Endodermal cell (in vitro differentiated cells): Measurements from ENCODE around the gene POC1B. TPM values are rescaled to one million over a fixed set of nuclear protein-coding genes. Genes with fewer than 3 reads are reported as not detected.

ENCODE experiments used
- DNase-seq: peaks from one replicate; pipeline ENCODE4 v3.0.0-alpha.2; 2017
- H3K27ac ChIP-seq: 2 replicates; pipeline ENCODE4 v1.5.1; 2013; ENCODE audit warnings: mild to moderate bottlenecking, low read depth, low read length, moderate library complexity
- H3K27me3 ChIP-seq: 2 replicates; pipeline ENCODE4 v1.6.1; 2013; ENCODE audit warnings: mild to moderate bottlenecking, low read length, moderate library complexity; ENCODE audit not compliant: insufficient read depth, control insufficient read depth, poor library complexity, severe bottlenecking
- H3K36me3 ChIP-seq: 2 replicates; pipeline ENCODE4 v1.7.0; 2013; ENCODE audit warnings: mild to moderate bottlenecking, low read length, moderate library complexity; ENCODE audit not compliant: control insufficient read depth, insufficient read depth
- H3K4me1 ChIP-seq: one replicate; pipeline ENCODE4 v1.7.0; 2013; ENCODE audit warnings: low read length; ENCODE audit not compliant: control insufficient read depth, insufficient read depth
- H3K4me3 ChIP-seq: 2 replicates; pipeline ENCODE4 v1.5.1; 2013; ENCODE audit warnings: mild to moderate bottlenecking, low read length, moderate library complexity
- H3K9ac ChIP-seq: 2 replicates; pipeline ENCODE4 v1.6.1; 2013; ENCODE audit warnings: mild to moderate bottlenecking, low read length, moderate library complexity; ENCODE audit not compliant: poor library complexity, severe bottlenecking; ENCODE audit errors: extremely low read depth
- H3K9me3 ChIP-seq: 2 replicates; pipeline ENCODE4 v1.6.1; 2013; ENCODE audit warnings: mild to moderate bottlenecking, low read length, moderate library complexity; ENCODE audit not compliant: control insufficient read depth
- H3K27ac Mint-ChIP-seq: 2 replicates; pipeline ENCODE4 v1.8.0; 2020; ENCODE audit warnings: mixed read lengths
- H3K27me3 Mint-ChIP-seq: 2 replicates; pipeline ENCODE4 v1.8.0; 2021; ENCODE audit warnings: mild to moderate bottlenecking, mixed read lengths; ENCODE audit not compliant: insufficient read depth
- H3K36me3 Mint-ChIP-seq: 2 replicates; pipeline ENCODE4 v1.8.0; 2020; ENCODE audit warnings: low read depth, mixed read lengths
- H3K4me1 Mint-ChIP-seq: 2 replicates; pipeline ENCODE4 v1.8.0; 2020; ENCODE audit warnings: mixed read lengths
- H3K4me3 Mint-ChIP-seq: 2 replicates; pipeline ENCODE4 v1.8.0; 2020; ENCODE audit warnings: mild to moderate bottlenecking, moderate library complexity, mixed read lengths
- H3K9me3 Mint-ChIP-seq: 2 replicates; pipeline ENCODE4 v1.8.0; 2020; ENCODE audit warnings: mild to moderate bottlenecking, mixed read lengths
- WGBS, 2 experiments: methylation state at CpG; one replicate each; pipeline versions ENCODE4 v1.1.5 to v1.1.7; 2013; ENCODE audit warnings: missing lambda C conversion rate in 2 of 2, mixed read lengths in 1 of 2; ENCODE audit not compliant: insufficient coverage in 1 of 2, insufficient read length in 1 of 2; 5-methylcytosine and 5-hydroxymethylcytosine counted together
- total RNA-seq, 2 donors: library from RNA; stranded (reverse); fragmentation: NEBNext Ultra II Directional in 1 of 2; extraction: Animal tissue kit (Norgen Biotek cat#: 25700) in 1 of 2; gene quantifications; 2 replicates in 1 of 2; 3 replicates in 1 of 2; pipeline ENCODE4 v1.2.1, GENCODE V29; 2021
- TF ChIP-seq, protein P1 (sequence below): fragments of 200-600 bp; sonication (generic); conservative IDR thresholded peaks from 2 replicates; pipeline ENCODE4 v1.5.0; 2021; ENCODE audit warnings: antibody characterized with exemption, mild to moderate bottlenecking

Gene POC1B
- total RNA-seq, 2 donors from 2014 or later: 22.3 to 36.1 TPM

DNA sequence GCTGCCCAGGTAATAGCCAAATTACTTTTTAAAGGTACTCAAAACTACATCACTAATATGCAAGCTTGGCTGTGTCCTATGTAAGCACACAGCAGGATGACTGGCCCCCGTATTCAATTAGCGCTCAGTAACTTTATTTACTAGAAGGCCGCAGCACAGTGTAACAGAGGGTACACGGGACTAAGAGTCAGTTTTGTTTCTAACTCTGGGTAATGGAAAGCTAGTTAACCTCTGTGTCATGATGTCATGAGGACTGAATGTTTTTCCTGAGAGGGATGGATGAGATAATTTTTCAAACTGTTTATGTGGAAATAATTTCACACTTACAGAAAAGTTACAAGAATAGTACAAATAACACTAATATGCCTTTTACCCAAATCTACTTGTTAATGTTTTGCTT is 28.4 kb downstream of the POC1B start:
- H3K27me3 Mint-ChIP-seq: no peaks in the 10 kb centered on the region
- WGBS, 2 experiments: 89 to 100% methylated on average over 4 of the region's 4 CpGs
- no peak overlapping the region for H3K9ac ChIP-seq
- H3K4me3 Mint-ChIP-seq: no peak overlapping the region
- H3K4me1 Mint-ChIP-seq: peaks cover 12% of the 10 kb centered on the region
- peaks cover 7% of the 10 kb centered on the region for H3K4me1 ChIP-seq
- no peak overlapping the region for H3K27ac ChIP-seq
- no peak overlapping the region for H3K4me3 ChIP-seq
- peaks cover 4% of the 10 kb centered on the region for H3K36me3 ChIP-seq
- no peak overlapping the region for H3K27ac Mint-ChIP-seq
- TF ChIP-seq, protein P1, sequence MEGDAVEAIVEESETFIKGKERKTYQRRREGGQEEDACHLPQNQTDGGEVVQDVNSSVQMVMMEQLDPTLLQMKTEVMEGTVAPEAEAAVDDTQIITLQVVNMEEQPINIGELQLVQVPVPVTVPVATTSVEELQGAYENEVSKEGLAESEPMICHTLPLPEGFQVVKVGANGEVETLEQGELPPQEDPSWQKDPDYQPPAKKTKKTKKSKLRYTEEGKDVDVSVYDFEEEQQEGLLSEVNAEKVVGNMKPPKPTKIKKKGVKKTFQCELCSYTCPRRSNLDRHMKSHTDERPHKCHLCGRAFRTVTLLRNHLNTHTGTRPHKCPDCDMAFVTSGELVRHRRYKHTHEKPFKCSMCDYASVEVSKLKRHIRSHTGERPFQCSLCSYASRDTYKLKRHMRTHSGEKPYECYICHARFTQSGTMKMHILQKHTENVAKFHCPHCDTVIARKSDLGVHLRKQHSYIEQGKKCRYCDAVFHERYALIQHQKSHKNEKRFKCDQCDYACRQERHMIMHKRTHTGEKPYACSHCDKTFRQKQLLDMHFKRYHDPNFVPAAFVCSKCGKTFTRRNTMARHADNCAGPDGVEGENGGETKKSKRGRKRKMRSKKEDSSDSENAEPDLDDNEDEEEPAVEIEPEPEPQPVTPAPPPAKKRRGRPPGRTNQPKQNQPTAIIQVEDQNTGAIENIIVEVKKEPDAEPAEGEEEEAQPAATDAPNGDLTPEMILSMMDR: no peak
- H3K27me3 ChIP-seq: no peaks in the 10 kb centered on the region
- DNase-seq: no peak
- peaks cover 20% of the 10 kb centered on the region for H3K36me3 Mint-ChIP-seq
- H3K9me3 ChIP-seq: no peaks in the 10 kb centered on the region
- peaks cover 4% of the 10 kb centered on the region for H3K9me3 Mint-ChIP-seq

DNA sequence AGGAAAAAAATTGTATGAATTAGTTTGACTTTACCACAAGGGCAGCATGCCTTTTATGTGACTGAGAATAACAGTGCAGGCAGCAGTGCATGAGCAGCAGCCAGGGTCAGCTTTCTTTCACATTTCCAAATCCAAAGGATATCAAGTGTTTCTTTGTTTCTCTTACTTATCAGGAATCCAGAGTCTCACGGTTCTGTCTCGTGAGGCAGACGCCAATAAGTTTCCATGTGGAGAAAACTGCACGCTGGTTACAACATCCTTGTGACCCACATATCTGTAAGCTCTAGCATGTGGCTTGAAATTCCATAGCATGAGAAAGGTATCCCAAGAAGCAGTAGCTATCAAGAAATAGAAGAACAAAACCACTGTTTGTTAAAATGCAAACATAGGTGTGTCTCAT is 28.8 kb downstream of the POC1B start:
- H3K27me3 Mint-ChIP-seq: no peaks in the 10 kb centered on the region

DNA sequence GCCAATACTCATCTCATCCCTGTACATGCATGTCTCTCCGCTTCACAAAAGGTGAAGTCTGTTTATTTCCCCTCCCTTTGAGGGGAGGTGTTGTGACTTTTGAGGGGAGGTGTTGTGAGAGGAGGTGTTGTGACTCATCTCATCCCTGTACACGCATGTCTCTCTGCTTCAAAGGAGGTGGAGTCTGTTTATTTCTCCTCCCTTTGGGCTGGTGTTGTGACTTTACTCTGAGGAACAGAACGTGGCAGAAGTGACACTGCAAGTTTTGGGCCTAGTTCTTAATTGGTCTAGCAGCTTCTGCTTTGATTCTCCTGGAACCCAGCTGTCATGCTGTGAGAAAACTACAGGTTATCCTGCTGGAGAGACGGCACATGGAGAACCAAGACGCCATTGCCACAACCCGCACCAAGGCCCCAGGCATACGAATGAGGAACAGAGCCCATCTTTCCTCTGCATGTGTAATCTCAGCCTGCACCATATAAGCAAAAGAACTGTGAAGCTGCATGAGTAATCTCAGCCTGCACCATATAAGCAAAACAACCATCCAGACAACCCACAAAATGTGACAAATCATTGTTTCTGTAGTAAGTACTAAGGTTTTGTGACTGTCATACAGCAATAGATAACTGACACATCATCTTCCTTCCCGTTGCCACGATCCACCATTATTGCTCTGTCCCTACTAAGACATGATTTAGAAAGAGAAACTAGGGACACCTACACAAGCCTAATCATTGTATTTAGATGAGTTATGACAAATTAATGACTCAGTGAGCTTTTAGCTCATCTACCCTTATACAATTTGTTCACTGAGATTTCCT is 31.2 kb downstream of the POC1B start:
- peaks cover 4% of the 10 kb centered on the region for H3K36me3 ChIP-seq
- H3K27ac ChIP-seq: no peak overlapping the region
- H3K4me1 Mint-ChIP-seq: peaks cover 12% of the 10 kb centered on the region
- no peaks in the 10 kb centered on the region for H3K27me3 Mint-ChIP-seq
- peaks cover 7% of the 10 kb centered on the region for H3K4me1 ChIP-seq
- H3K4me3 Mint-ChIP-seq: no peak overlapping the region
- WGBS, 2 experiments: 96 to 97% methylated on average over 4 to 9 of the region's 9 CpGs
- H3K9me3 Mint-ChIP-seq: no peaks in the 10 kb centered on the region
- TF ChIP-seq, protein P1: no peak
- H3K9me3 ChIP-seq: no peaks in the 10 kb centered on the region
- H3K36me3 Mint-ChIP-seq: peaks cover 21% of the 10 kb centered on the region
- no peak for DNase-seq
- H3K9ac ChIP-seq: no peak overlapping the region
- H3K27me3 ChIP-seq: no peaks in the 10 kb centered on the region
- no peak overlapping the region for H3K27ac Mint-ChIP-seq
- H3K4me3 ChIP-seq: no peak overlapping the region

More for the DNA sequence above, 28.8 kb downstream of the POC1B start:
- TF ChIP-seq, protein P1: no peak
- no peaks in the 10 kb centered on the region for H3K27me3 ChIP-seq
- no peak overlapping the region for H3K27ac ChIP-seq
- H3K36me3 Mint-ChIP-seq: peaks cover 19% of the 10 kb centered on the region
- no peak overlapping the region for H3K4me3 Mint-ChIP-seq
- H3K36me3 ChIP-seq: peaks cover 4% of the 10 kb centered on the region
- no peak overlapping the region for H3K9ac ChIP-seq
- peaks cover 12% of the 10 kb centered on the region for H3K4me1 Mint-ChIP-seq
- DNase-seq: no peak
- WGBS, 2 experiments: 88 to 92% methylated on average over 4 of the region's 4 CpGs
- no peaks in the 10 kb centered on the region for H3K9me3 ChIP-seq
- H3K4me3 ChIP-seq: no peak overlapping the region
- H3K4me1 ChIP-seq: peaks cover 7% of the 10 kb centered on the region
- H3K9me3 Mint-ChIP-seq: no peaks in the 10 kb centered on the region
- H3K27ac Mint-ChIP-seq: no peak overlapping the region
